ENCODE data around the gene SMG6.

SMG6 gene

GRCh38 chr17:2093349-2093748 is 210.2 kb downstream of the SMG6 start:
- DNase-seq, result peak; percentile 58

- DNase-seq, result no peak
Measured at GRCh38 chr17:2092253-2092652, 211.3 kb downstream of the SMG6 start.

DNA sequence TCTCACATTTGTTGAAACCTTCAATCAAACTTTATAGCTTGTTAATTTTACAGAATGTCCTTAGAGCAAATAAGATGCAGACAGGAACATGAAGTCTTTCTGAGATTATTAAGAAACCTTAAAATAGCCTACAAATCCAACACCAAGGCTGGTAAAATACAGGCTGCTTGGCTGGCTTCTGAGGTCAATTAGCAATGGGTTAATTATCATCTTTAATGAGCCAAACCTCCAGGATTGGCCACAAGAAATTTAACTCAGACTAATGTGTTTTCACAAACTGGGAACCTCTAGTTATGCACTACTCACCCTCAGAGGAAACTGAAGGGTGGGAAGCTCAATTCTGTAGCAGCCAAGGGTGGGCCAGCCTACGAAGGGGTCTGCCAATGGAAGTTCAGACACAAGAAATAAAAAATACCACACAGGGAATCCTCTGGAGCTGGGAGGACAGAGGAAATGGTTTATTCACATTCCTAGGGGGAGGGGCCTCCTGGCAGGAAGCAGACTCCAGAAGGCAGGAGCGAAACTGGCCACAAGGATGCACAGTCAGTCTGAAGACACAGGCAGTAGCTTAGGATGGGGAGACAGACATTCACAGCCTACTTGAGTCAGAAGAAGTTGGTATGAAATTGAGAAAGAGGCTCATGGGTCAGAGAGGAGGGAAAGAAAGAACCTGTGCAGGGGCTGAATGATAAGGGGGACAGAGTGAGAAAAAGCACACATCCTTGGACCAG is 212.6 kb downstream of the SMG6 start:
- DNase-seq, result no peak

- DNase-seq, result no peak
Measured at GRCh38 chr17:2090210-2090641, 213.4 kb downstream of the SMG6 start.

GRCh38 chr17:2089021-2089422 is 214.6 kb downstream of the SMG6 start:
- DNase-seq, result no peak

DNA sequence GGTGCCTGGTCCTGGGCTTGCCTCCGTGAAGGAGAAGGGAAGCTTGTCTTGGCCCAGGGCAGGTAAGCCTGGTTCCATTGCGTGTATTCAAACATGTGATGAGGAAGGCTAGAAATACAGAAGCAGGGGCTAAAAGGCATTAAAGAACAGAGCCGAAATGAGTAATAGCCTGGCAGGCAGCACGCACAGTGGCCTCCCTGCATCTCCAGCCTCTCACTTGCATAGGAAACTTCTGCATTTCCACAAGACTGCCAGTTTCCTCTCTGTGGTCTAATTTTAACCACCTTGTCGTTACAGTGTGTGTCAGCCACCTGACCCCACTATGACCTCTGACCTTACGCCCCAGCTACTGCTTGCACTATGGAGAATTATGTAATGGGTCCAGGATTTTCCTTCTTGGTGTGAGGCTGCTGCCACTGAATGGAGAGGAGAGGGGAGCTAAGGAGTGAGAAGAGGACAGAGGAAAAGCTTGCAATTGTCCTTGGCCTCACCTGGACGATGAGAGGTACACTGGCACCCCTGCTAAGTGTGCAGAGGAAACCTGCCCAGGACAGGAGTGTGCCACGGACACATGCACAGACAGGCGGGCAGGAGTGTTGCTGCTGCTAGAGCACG is 215.9 kb downstream of the SMG6 start:
- no peak for DNase-seq

GRCh38 chr17:2086306-2086705 is 217.3 kb downstream of the SMG6 start:
- no peak for DNase-seq

DNA sequence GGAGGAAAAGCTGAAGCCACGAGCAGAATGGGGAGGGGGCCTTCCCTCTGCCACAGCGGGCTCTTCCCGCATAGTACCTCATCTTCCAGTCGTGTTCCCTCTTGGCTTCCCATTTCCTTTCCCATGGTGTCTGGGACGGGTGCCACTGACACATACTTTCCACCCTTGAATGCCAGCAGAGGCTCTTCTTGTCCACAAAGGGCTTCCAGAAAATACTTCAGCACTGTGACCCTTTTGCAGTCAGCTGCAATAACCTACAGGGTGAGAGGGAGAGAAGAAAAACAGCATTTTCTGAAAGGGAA is 218.0 kb downstream of the SMG6 start:
- no peak for DNase-seq

GRCh38 chr17:2084766-2085647 is 218.6 kb downstream of the SMG6 start:
- no peak for DNase-seq

- no peak for DNase-seq
Measured at GRCh38 chr17:2084036-2084765, 219.4 kb downstream of the SMG6 start.

DNA sequence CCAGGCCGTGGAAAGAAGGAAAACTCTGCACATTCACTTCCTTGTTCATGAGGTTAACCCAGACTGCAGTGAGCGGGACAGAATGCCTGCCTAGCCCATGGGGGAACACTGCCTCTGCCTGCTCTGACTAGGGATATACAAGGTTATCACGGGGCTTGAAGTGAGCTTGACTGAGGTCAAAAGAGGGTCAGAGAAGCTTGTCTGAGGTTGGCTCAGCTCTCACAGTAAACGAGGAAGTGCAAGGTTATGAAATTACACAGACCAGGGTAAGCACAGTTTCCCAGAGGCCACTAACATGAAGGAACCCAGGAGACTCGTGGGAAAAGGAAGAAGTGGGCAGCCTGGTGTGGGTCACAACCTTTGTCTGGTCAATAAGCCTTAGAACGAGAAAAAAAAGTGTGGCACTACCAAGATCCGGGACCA is 220.0 kb downstream of the SMG6 start:
- no peak for DNase-seq

DNA sequence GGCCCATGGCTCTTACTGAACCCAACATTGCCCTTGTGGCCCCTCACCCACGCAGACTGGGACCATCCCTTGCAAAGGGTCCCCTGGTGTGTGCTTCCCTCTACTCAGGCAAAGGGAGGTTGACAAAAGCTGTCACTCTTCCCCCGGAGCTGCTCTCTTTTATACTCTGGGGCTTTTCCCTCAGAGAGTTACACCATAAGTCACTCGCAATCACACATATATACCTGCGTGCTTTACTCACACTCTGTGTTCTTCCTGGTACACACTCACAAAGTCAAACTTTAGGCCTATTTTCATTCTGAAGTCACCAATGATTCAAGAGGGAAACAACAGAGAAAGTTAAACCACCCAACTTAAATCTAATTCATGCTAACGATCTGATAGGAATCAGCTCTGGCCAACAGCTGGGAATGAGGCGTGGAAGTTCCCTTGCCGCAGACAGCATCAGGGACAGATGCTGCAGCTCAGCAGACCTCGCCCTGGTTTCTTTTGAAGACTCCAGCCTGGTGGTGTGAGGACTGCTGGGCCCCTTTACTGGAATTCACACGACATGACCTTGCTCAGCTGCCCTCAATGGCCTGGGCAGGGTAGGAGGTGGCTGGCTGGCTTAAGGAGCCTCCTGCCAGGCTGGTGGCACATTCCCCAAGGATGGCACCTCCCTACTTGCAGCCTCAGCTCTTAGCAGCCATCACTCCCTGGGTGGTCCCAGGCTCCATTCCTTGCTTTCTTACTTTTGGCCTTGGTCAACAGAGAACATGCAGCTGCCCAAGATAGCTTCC is 221.4 kb downstream of the SMG6 start:
- no peak for DNase-seq

DNA sequence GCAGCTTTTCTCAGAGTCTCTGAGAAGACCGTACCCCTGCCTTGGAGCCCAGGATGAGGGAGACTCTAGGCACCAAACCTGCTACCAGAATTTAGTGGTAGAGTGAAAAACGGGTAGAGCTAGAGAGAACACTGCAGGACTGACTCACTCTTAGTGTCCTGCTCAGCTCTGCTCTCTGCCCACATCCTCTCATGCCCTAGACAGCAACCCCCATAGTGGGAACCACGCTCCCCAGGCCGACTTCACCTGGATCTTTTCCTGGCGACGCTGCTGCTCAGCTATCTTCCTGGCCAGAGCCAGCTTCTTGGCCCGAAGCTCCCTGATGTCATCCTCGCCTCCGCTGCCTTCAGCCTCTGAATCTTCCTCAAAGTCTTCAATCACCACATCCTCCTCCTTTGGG is 222.0 kb downstream of the SMG6 start:
- no peak for DNase-seq

GRCh38 chr17:2077040-2077439 is 226.5 kb downstream of the SMG6 start:
- DNase-seq, result no peak

DNA sequence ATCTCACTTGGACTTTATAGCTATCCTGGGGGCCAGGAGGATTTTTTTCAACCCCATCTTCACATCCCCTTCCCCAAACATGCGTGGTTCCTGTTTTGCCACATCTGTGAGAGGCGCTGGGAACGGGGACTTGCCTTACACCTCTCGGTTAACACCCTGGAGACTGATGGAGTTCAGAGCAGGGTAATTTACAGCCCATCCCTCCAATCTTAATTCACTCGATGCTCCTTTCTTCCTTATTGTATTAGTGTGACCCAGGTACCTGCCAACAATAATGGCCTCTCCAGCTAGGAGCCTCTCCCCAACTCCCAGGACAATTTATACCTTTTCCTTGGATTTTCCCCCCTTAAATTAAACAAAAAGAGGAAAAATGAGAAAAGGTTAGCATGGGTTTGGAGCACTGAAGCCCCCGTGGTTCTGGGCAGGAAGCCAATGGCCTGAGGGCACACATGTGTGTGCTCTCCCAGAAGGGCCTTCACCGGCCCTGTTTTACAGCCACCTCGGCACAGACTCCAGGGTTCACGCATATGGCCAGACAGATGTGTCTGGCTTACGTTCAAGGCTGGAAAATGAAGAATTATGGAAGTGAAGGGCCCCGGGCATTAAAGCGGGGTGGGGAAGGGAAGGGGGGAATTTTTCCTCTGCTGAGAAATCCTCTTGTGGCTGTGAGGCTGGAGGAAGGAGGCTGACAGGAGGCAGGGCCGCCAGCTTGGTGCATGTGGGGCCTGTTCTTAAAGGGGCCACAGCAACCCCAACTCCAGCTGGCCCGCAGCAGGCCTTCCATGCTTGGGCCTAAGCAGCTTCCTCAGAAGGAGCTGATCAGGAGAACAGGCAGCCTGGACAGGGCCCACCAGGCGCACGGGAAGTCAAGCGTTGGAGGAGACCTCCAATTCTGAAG is 227.2 kb downstream of the SMG6 start:
- DNase-seq, result peak; percentile 16

GRCh38 chr17:2075336-2076086 is 228.1 kb downstream of the SMG6 start:
- DNase-seq, result no peak

- DNase-seq, result no peak
Measured at GRCh38 chr17:2074919-2075318, 228.7 kb downstream of the SMG6 start.

GRCh38 chr17:2071455-2072281 is 231.9 kb downstream of the SMG6 start:
- DNase-seq, result no peak

GRCh38 chr17:2071024-2071385 is 232.6 kb downstream of the SMG6 start:
- DNase-seq, result no peak
